Skeletal muscle tissue (tissue), 4 donors: ENCODE data around the gene EPS8. TPM values are rescaled to one million over a fixed set of nuclear protein-coding genes. Genes with fewer than 3 reads are reported as not detected.
"Not testable (repeated sequence)": the region's sequence is repeated elsewhere in the genome, so short reads cannot be mapped to it uniquely, and the experiment has no call there.

Experiments
- H3K27ac ChIP-seq: one replicate; pipeline ENCODE4 v1.7.0; 2013; ENCODE audit warnings: mild to moderate bottlenecking, low read depth, low read length, inconsistent platforms
- H3K27me3 ChIP-seq, 3 donors: one replicate each; pipeline ENCODE4 v1.7.0; 2013; ENCODE audit warnings: low read length in 3 of 3; ENCODE audit not compliant: control insufficient read depth in 3 of 3, insufficient read depth in 3 of 3
- H3K36me3 ChIP-seq, 3 donors: one replicate each; pipeline ENCODE4 v1.7.0; 2013; ENCODE audit warnings: low read length in 3 of 3; ENCODE audit not compliant: control insufficient read depth in 3 of 3, insufficient read depth in 3 of 3
- H3K4me1 ChIP-seq, 3 donors: one replicate each; pipeline ENCODE4 v1.7.0; 2013; ENCODE audit warnings: low read length in 3 of 3, mild to moderate bottlenecking in 3 of 3; ENCODE audit not compliant: control insufficient read depth in 3 of 3, insufficient read depth in 3 of 3
- H3K4me3 ChIP-seq, 3 donors: one replicate each; pipeline ENCODE4 v1.7.0; 2013; ENCODE audit warnings: low read length in 3 of 3
- H3K9ac ChIP-seq, 3 donors: one replicate each; pipeline ENCODE4 v1.7.0; 2013; ENCODE audit warnings: low read length in 3 of 3, mild to moderate bottlenecking in 3 of 3, moderate library complexity in 2 of 3, low read depth in 1 of 3
- H3K9me3 ChIP-seq, 3 donors: one replicate each; pipeline ENCODE4 v1.7.0; 2013; ENCODE audit warnings: low read length in 3 of 3; ENCODE audit not compliant: control insufficient read depth in 3 of 3
- total RNA-seq: library from RNA; depleted of rRNA; stranded (reverse); fragments of >200 nt; gene quantifications from one replicate; pipeline ENCODE4 v1.2.3, GENCODE V29; 2014
- donor health status: Osteomylitis.

Gene EPS8
- total RNA-seq, 1 donor from 2014 or later: 27.7 TPM

- not testable (repeated sequence) for H3K9me3 ChIP-seq, H3K27ac ChIP-seq, H3K27me3 ChIP-seq, H3K4me1 ChIP-seq, H3K9ac ChIP-seq, H3K4me3 ChIP-seq, H3K36me3 ChIP-seq
Measured at GRCh38 chr12:15740389-15740788, 48.8 kb downstream of the EPS8 start.

GRCh38 chr12:15738438-15739015 is 50.7 kb downstream of the EPS8 start:
- no peaks in the 10 kb centered on the region for H3K9me3 ChIP-seq
- peaks cover 0 to 3% (median 0%) of the 10 kb centered on the region in 3 donors for H3K4me1 ChIP-seq
- H3K27me3 ChIP-seq: no peaks in the 10 kb centered on the region
- H3K9ac ChIP-seq: no peak overlapping the region
- H3K4me3 ChIP-seq: no peak overlapping the region
- no peaks in the 10 kb centered on the region for H3K36me3 ChIP-seq
- no peak overlapping the region for H3K27ac ChIP-seq

GRCh38 chr12:15735837-15736615 is 53.2 kb downstream of the EPS8 start:
- Histone ChIP-seq H3K27me3 (no peaks in the 10 kb centered on the region), H3K9ac (no peak overlapping the region), H3K27ac (no peak overlapping the region), H3K4me1 (peaks cover 0 to 3% (median 0%) of the 10 kb centered on the region in 3 donors), H3K4me3 (no peak overlapping the region), H3K36me3 (no peaks in the 10 kb centered on the region), H3K9me3 (no peaks in the 10 kb centered on the region)

- Histone ChIP-seq H3K9me3 (no peaks in the 10 kb centered on the region), H3K4me1 (no peaks in the 10 kb centered on the region), H3K36me3 (no peaks in the 10 kb centered on the region), H3K27ac (no peak overlapping the region), H3K27me3 (no peaks in the 10 kb centered on the region), H3K4me3 (no peak overlapping the region), H3K9ac (no peak overlapping the region)
Measured at GRCh38 chr12:15733136-15733535, 56.1 kb downstream of the EPS8 start.

- no peak overlapping the region for H3K4me3 ChIP-seq
- H3K36me3 ChIP-seq: no peaks in the 10 kb centered on the region
- H3K27ac ChIP-seq: no peak overlapping the region
- H3K4me1 ChIP-seq: no peaks in the 10 kb centered on the region
- no peaks in the 10 kb centered on the region for H3K9me3 ChIP-seq
- no peaks in the 10 kb centered on the region for H3K27me3 ChIP-seq
- H3K9ac ChIP-seq: no peak overlapping the region
Measured at GRCh38 chr12:15732341-15733061, 56.7 kb downstream of the EPS8 start.

- H3K27ac ChIP-seq: no peak overlapping the region
- no peak overlapping the region for H3K9ac ChIP-seq
- H3K4me3 ChIP-seq: no peak overlapping the region
- H3K9me3 ChIP-seq: no peaks in the 10 kb centered on the region
- H3K4me1 ChIP-seq: no peaks in the 10 kb centered on the region
- no peaks in the 10 kb centered on the region for H3K27me3 ChIP-seq
- no peaks in the 10 kb centered on the region for H3K36me3 ChIP-seq
Measured at GRCh38 chr12:15731940-15732339, 57.2 kb downstream of the EPS8 start.

GRCh38 chr12:15729097-15729496 is 60.1 kb downstream of the EPS8 start:
- H3K36me3 ChIP-seq: no peaks in the 10 kb centered on the region
- no peak overlapping the region for H3K27ac ChIP-seq
- no peak overlapping the region for H3K4me3 ChIP-seq
- H3K9me3 ChIP-seq: no peaks in the 10 kb centered on the region
- no peak overlapping the region for H3K9ac ChIP-seq
- no peaks in the 10 kb centered on the region for H3K4me1 ChIP-seq
- H3K27me3 ChIP-seq: no peaks in the 10 kb centered on the region

- Histone ChIP-seq H3K27ac (no peak overlapping the region), H3K36me3 (no peaks in the 10 kb centered on the region), H3K9ac (no peak overlapping the region), H3K27me3 (no peaks in the 10 kb centered on the region), H3K4me1 (no peaks in the 10 kb centered on the region), H3K4me3 (no peak overlapping the region), H3K9me3 (no peaks in the 10 kb centered on the region)
Measured at GRCh38 chr12:15728118-15728598, 61.0 kb downstream of the EPS8 start.

GRCh38 chr12:15726878-15727150 is 62.4 kb downstream of the EPS8 start:
- no peaks in the 10 kb centered on the region for H3K27me3 ChIP-seq
- no peaks in the 10 kb centered on the region for H3K9me3 ChIP-seq
- no peak overlapping the region for H3K9ac ChIP-seq
- no peak overlapping the region for H3K4me3 ChIP-seq
- H3K27ac ChIP-seq: no peak overlapping the region
- no peaks in the 10 kb centered on the region for H3K36me3 ChIP-seq
- H3K4me1 ChIP-seq: no peaks in the 10 kb centered on the region
